ENCODE data around the gene C16orf86.

C16orf86 gene

GRCh38 chr16:67654403-67654911 is 12.2 kb upstream of the C16orf86 start:
- DNase-seq, result no peak

DNA sequence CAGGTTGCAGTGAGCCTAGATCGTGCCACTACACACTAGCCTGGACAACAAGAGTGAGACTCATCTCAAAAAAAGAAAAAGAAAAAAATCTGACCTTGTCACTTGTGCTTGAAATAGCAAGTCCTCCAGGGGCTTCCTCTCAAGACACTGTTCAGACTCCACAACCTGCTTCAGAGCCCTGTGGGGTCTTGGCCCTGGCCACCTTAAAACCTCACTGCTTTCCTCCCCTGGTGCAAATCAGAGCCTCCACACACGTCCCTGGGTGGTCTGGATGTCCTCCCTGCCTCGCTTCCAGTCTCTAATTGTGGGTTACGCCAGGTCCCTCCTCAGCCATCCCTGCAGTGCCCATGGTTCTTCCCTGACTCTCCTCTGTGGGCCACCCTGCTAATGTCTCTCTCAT is 11.3 kb upstream of the C16orf86 start:
- DNase-seq, result no peak

DNA sequence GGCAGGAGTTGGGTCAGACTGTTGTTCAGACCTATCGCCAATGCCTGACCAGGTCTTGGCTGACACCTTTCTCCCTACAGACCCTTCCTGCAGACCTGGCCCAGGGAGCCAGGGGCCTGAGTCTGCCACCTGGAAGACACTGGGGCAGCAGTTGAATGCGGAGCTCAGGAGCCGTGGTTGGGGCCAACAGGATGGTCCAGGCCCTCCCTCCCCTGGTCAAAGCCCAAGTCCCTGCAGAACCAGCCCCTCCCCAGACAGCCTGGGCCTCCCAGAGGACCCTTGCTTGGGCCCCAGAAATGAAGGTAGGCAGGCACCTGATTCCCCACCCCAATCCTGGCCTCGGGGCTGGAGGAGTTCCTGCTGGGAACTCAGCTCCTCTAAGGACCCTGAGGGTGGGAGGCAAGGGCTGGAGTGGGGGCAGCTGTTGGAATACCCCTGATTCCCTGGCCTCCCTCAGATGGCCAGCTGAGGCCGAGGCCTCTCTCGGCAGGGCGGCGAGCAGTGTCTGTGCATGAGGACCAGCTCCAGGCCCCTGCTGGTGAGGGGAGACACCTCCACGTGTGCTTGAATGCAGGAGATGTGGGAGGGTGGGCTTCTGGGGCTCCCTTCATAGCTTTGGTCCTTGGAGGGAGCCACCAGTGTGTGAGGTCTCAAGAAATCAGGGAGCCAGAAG is 10.1 kb upstream of the C16orf86 start:
- DNase-seq, result no peak

DNA sequence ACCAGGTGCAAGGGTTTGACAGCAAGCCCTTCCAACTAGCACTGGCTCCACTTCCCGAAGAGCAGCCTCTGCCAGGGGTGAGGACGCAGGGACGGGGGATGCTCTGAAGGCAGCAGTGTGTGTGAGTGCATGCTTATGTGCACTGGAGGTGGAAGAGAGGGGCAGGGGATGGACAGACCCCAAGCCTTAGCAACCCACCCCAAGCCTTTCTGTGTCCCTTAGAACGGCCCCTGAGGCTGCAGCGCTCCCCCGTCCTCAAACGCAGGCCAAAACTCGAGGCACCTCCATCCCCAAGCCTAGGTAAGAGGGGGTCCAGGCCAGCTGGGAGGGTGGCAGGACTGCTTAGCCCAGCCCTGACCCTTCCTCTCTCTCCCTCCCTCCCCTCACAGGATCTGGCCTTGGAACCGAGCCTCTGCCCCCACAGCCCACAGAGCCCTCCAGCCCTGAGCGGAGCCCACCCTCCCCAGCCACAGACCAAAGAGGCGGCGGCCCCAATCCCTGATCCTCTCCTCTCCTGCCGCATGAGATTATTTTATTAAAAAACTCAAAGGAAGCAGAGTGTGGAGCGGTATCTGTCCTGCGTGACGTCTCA is 9.5 kb upstream of the C16orf86 start:
- DNase-seq, result no peak

DNA sequence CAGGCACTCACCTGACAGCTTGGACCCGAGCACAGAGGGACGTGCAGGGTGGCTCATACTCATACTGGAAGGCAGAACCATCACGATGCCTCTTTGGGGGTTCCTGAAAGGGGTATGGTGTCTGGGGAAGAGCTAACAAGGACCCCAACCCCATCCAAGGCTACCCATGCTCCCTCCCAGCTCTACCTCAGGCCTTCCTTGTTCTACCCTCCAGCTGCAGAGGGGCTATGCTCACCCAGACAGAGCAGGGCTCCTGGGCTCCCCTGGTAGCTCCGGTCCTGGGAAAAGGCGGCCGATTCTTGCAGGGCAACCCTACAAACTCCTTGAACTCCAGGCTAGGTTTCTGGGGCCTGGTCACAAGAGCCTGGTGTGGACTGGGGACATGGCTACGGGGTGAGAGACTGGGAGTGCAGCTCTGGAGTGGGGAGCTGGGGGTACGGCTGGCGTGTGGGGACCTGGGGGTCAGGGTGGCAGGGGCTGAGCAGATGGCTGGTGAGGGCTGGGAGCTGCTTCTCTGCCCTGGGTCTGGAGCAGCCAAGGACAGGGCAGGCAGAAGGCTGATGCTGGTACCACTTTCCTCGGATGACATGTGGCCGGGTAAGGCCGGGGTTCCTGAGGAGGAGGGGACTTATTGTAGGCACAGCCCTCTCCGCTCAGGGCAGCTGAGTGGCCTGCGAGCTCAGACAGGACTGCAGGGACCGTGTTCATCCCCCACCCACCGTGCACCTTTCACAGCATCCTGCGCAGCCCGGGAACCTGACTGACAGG is 8.7 kb upstream of the C16orf86 start:
- no peak for DNase-seq

DNA sequence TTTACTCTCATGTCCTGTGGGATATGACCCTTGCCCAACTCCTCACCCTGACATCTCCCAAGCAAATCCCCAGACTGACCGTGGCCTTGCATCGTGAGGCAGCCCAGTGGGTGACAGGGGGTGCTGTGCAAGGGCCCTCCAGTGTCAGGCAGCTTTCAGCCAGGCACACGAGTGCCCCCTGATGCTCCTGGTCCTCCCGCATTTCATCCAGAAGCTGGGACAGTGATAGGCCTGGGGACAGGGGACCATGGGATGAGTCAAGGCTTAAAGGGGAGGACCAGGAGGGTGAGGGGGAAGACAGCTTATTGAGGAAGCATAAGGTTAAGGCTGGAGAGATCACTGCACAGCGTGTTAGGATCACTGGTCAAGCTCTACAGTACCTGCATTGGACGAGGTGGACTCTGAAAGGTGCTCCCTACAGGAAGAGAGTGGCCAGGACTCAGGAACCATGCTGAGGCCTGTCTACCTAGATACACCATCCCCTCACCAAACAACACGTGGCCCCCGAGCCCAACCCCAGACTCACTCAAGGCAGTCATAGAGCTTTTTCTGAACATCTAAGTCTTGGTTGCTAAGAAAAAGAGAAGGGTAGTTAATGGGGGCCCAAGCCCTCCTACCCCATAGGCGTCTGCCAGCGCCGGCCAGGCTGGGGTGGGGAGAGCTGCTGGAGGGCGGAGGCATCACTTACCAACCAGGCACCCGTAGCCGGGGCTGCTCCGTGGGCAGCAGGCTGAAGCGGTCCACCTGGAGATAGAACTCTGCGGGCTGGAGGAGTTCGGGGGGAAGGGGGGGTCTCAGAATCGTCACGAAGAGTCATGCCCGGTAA is 7.6 kb upstream of the C16orf86 start:
- DNase-seq, result no peak

DNA sequence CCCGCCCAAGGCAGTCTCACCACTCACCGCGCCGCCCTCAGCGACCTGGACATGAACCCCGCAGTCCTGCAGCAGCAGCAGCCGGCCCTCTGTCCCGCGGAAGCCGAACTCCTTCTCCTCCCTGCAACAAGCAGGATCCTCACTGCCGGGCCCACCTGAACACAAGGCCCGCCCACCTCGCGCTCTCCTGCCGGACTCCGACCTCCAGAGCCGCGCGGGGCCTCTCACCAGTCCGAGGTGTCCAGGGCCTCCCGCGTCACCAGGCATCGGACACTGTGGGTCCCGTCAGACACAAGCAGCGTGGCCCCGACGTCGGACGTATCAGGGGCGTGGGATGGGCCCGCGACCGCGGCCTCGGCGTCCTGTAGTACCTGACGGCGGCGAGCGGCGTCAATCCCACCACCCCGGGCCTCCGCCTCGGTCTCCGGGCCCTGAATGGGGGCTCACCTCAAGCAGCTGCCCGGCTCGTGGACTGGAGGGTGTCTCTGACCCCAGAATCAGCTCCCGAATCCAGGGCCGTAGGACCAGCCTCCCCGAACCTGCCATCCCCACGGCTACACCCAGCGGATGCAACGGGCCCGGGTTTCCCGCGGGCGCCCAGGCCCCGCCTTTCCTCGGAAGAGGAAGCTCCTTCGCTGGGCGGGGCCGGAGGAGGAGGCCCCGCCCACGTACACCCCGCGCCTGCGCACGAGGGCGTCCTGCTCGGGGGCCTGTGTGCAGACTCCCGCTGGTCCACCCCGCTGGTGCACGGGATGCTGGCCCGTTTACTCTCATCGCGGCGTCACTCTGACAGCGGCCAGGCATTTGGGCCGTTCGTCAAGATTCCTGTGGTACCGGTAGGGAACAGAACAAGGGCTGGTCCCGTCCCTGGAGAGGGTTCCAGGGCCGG is 6.7 kb upstream of the C16orf86 start, which contains the start of gene ACD:
ACD (minus strand) TSS at position 586 of the 889 bp plus-strand sequence; CDS start at position 546, 40 bp downstream.
- DNase-seq, result peak; percentile 92

DNA sequence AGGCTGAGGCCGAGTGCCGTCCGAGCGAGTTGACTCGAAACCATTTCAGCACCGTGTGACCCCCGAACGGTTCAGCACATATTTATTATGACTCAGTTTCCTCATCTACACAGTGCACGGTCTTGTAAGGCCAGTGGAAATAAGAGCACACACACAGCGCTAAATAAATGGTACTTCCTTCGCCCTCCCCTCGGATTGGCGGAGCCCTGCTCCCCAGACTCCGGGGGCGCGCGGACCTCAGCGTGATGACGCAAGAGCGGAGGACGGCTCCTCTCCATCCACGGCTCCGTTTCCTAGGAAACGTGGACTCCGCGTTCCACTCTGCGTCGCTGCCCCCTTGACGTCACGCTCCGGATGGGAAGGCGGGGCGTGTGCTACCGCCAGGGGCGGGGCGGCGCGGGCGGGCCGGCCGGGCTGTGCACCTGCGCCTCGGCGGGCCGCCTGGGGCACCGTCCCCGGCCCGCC is 6.0 kb upstream of the C16orf86 start, which contains the start of gene PARD6A:
PARD6A (plus strand) TSS at position 397 of the 465 bp plus-strand sequence. CDS start 79 bp downstream, outside the sequence.
- peak; percentile 98 for DNase-seq

DNA sequence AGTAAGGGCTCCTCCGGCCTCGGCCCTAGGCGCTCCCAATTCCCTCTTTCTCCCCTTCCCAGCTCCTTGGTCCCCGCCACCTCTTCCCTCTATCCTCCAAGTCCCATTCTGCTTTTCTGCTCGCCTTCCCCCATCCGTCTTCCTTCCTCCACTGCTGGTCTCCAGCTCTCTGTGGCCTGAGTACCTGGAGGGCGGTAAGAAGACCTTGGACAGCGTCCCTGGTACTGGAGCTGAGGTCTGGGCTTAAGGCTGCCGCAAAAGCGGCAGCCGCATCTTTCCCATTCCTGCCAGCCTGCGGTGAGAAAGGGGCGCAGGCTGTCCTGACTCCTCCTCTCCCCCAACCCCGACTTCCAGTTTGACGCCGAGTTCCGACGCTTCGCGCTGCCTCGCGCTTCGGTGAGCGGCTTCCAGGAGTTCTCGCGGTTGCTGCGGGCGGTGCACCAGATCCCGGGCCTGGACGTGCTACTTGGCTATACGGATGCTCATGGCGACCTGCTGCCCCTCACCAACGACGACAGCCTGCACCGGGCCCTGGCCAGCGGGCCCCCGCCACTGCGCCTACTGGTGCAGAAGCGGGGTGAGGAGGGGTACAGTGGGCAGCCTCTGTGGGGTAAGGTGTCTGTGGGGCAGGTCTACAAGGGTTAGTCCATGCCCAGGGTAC is 5.4 kb upstream of the C16orf86 start:
- peak; percentile 11 for DNase-seq

DNA sequence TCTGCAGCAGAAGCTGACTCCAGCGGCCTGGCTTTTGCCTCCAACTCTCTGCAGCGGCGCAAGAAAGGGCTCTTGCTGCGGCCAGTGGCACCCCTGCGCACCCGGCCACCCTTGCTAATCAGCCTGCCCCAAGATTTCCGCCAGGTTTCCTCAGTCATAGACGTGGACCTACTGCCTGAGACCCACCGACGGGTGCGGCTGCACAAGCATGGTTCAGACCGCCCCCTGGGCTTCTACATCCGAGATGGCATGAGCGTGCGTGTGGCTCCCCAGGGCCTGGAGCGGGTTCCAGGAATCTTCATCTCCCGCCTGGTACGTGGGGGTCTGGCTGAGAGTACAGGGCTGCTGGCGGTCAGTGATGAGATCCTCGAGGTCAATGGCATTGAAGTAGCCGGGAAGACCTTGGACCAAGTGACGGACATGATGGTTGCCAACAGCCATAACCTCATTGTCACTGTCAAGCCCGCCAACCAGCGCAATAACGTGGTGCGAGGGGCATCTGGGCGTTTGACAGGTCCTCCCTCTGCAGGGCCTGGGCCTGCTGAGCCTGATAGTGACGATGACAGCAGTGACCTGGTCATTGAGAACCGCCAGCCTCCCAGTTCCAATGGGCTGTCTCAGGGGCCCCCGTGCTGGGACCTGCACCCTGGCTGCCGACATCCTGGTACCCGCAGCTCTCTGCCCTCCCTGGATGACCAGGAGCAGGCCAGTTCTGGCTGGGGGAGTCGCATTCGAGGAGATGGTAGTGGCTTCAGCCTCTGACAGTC is 4.5 kb upstream of the C16orf86 start:
- DNase-seq, result no peak

DNA sequence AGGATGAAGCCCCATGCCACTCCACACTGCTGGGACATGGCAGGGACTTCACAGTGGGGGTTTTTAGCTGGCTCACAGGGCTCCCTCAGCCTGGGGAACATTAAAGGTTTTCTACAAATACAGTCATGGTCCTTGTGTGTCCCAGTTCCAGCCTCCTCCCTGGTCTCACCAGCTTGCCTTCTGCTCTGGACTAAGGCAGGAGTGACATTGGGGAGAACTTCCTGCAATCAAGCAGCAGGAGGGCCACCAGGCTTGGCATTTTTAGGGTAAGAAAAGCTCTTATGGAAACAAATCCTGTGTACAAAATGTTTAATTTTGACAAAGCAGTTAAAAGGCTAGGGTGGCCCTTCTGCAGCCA is 4.0 kb upstream of the C16orf86 start:
- no peak for DNase-seq

GRCh38 chr16:67663151-67663876 is 3.3 kb upstream of the C16orf86 start:
- DNase-seq, result no peak

DNA sequence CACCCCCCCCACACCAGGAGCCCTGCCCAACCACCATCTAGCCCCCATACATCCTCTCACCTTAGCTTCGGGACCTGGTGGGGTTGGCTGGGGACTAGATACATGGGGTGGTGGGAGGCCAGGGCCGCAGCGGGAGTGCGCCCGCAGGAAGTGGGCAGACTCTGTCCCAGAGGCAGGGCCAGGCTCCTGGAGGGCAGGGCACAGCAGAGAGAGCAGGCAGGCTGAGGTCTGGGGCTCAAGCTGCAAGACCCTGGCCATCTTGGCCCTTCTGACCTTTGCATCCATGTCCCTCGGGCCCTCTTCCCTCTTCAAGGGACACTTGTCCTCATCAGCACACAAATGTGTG is 2.8 kb upstream of the C16orf86 start:
- no peak for DNase-seq

DNA sequence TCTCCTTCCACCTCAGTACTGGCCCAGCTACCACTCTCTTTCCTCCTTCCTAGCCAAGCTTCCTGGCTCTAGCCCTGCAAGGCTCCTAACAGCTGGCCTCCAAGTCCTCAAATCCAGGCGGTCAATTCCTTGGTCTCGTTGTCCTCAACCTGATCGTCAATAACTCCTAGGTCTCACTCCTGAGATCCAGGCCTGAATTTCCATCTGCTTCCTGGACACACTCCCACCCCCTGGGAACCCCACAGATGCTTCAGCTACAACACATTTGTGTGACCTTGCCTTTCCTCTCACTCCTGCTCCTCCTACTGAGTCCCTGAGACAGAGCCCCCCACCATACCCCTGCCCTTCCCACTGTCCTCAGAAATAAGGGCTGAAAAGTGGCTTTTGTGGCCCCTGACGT is 2.4 kb upstream of the C16orf86 start:
- DNase-seq, result no peak

- DNase-seq, result no peak
Measured at GRCh38 chr16:67664871-67665270, 1.7 kb upstream of the C16orf86 start.

DNA sequence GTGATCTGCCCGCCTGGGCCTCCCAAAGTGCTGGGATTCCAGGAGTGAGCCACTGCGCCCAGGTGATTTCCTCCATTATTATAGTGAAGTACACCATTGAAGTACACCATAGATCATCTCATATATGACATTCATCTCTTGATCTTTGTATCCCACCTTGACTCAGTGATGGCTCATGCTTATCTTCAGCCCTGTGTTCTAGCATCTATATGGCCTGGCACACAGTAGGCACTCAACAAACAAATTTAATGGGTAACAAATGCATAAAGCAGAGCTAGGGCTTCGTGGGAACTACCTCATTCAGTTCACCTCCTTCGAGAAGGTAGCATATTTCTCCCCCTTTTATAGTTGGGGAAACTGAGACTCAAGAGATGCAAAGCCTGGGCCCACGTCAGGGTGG is 1.0 kb upstream of the C16orf86 start:
- DNase-seq, result no peak

DNA sequence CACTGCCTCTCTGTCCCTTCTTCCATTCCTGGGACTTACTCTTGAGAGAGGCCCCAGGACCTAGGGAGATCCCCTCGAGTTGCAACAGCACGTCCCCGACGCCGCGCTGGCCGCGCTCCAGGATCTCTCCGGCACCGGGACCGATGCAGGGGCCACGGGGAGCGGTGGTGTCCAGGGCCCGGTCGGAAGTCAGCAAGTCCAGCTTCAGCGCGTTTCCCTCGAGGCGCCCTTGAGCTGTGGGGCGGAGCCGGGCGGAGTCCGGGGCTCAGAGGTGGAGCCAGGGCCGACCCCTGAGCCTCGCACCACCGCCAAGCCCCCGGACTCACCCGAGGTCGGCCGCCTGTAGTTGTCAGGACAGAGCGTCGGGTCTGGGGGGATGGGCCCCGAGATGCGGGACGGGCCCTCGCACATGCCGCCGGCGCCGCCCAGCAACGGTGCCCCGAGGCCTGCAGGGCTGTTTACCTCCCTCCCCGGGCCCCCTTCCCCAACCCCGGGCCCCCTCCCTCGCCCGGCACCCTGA is 522 bp upstream of the C16orf86 start:
- no peak for DNase-seq

DNA sequence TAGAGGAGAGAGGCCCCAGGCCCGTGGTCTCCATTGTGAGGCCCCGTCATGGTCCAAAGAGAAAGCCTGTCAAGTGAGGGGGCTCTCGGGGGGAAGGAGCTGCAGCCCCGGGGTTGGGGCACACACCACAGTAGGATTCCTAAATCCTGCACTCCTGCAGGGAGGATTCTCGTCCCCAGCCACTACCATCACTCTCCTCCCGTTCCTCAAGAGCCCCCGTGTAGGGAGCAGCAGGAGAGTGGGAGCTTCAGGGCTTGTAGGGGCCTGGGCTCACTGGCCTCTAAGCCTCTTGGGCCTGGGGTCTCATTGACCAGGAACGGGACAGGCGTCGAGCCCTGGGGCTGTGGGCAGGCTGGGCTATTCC is 821 bp downstream of the C16orf86 start:
- no peak for DNase-seq

DNA sequence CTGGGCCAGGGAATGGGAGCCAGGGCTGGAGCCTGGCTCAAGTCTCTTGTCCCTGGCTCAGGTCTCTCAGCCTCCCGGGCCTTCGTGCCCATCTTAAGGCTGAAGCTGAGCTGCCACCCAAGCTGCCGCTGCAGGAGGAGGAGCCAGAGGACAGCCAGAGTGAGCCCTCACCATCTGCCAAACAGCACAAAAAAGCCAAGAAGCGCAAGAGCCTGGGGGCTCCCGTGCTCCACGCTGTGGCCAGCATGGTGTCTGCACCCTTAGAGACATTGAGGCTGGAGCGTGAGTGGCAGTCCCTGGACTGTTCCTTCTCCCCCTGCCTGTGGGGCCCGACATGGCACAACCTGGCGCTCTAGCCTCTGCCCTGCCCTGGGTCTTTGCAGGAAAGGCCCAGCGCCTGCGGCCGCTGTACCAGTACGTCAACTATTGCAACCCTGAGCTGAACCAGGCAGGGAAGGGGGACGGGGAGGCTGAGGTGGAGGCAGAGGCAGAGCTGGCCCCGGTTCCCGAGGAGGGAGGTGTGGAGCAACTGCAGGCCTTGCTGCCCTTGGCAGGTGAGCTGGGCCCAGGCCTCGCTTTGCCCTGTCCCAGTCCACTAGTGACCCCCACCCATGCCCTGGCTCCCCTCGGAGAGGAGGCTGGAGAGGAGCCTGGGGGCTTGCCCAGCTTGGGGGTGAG is 1.3 kb downstream of the C16orf86 start:
- peak; percentile 88 for DNase-seq
